HPDE6-E6E7 (cell line): Measurements from ENCODE around the gene SEMA6D.
A peak's percentile ranks its signal among the peaks of the same experiment; 100 is the strongest.

Experiments used
- DNase-seq: peaks from one replicate; pipeline ENCODE4 v3.0.0; 2011; ENCODE audit warnings: missing footprints; ENCODE audit errors: extremely low spot score

SEMA6D gene

GRCh38 chr15:47742334-47742733 is 25.0 kb downstream of the SEMA6D start:
- no peak for DNase-seq

- no peak for DNase-seq
These were observed 25.4 kb downstream of the SEMA6D start for GRCh38 chr15:47742742-47743141.

GRCh38 chr15:47743385-47743784 is 26.1 kb downstream of the SEMA6D start:
- DNase-seq: no peak

- no peak for DNase-seq
These were observed 26.6 kb downstream of the SEMA6D start for GRCh38 chr15:47743886-47744285.

GRCh38 chr15:47744496-47744895 is 27.2 kb downstream of the SEMA6D start:
- no peak for DNase-seq

GRCh38 chr15:47744973-47745372 is 27.7 kb downstream of the SEMA6D start:
- no peak for DNase-seq

- DNase-seq: no peak
These were observed 29.2 kb downstream of the SEMA6D start for GRCh38 chr15:47746516-47746915.

- DNase-seq: peak; percentile 80
These were observed 32.9 kb downstream of the SEMA6D start for GRCh38 chr15:47750030-47750739.

GRCh38 chr15:47750740-47751262 is 33.5 kb downstream of the SEMA6D start:
- DNase-seq: no peak

GRCh38 chr15:47753591-47753990 is 36.3 kb downstream of the SEMA6D start:
- no peak for DNase-seq

GRCh38 chr15:47754312-47754711 is 37.0 kb downstream of the SEMA6D start:
- DNase-seq: no peak

- no peak for DNase-seq
These were observed 38.6 kb downstream of the SEMA6D start for GRCh38 chr15:47755941-47756340.

- DNase-seq: peak; percentile 87
These were observed 39.6 kb downstream of the SEMA6D start for GRCh38 chr15:47756872-47757271.

GRCh38 chr15:47757331-47757730 is 40.0 kb downstream of the SEMA6D start:
- DNase-seq: no peak

- DNase-seq: no peak
These were observed 45.3 kb downstream of the SEMA6D start for GRCh38 chr15:47762621-47763020.

- DNase-seq: no peak
These were observed 47.4 kb downstream of the SEMA6D start for GRCh38 chr15:47764666-47765065.

- DNase-seq: no peak
These were observed 49.1 kb downstream of the SEMA6D start for GRCh38 chr15:47766406-47766805.

GRCh38 chr15:47767035-47767434 is 49.7 kb downstream of the SEMA6D start:
- no peak for DNase-seq

- no peak for DNase-seq
These were observed 51.4 kb downstream of the SEMA6D start for GRCh38 chr15:47768735-47769134.

GRCh38 chr15:47769166-47769565 is 51.9 kb downstream of the SEMA6D start:
- no peak for DNase-seq

GRCh38 chr15:47773143-47773542 is 55.8 kb downstream of the SEMA6D start:
- DNase-seq: no peak

GRCh38 chr15:47778263-47778770 is 61.0 kb downstream of the SEMA6D start:
- DNase-seq: no peak

- DNase-seq: no peak
These were observed 63.7 kb downstream of the SEMA6D start for GRCh38 chr15:47780971-47781370.

GRCh38 chr15:47781527-47781926 is 64.2 kb downstream of the SEMA6D start:
- no peak for DNase-seq
